Ovary (tissue), 3 donors: Measurements from ENCODE around the gene SLC6A6.

ENCODE experiments used
- EP300 ChIP-seq: sonication (generic); formaldehyde crosslinking; IDR thresholded peaks from one replicate; pipeline ENCODE4 v1.6.1; 2017; ENCODE audit warnings: antibody characterized with exemption
- POLR2A ChIP-seq: fragments of 450-650 bp; IDR thresholded peaks from one replicate; pipeline ENCODE4 v1.6.1; 2017; ENCODE audit warnings: antibody characterized with exemption, mild to moderate bottlenecking, moderate library complexity
- TF ChIP-seq, protein P1 (sequence below), 3 donors: fragments of 450-650 bp in 2 of 3; fragments of 200-600 bp in 1 of 3; IDR thresholded peaks; one replicate each; pipeline versions ENCODE4 v1.5.1 to v1.8.0; 2016 to 2022; ENCODE audit warnings: antibody characterized with exemption in 3 of 3, mild to moderate bottlenecking in 1 of 3
- donor health status: DM: no; HTN: no; CAD: no.

- TF ChIP-seq, protein P1, sequence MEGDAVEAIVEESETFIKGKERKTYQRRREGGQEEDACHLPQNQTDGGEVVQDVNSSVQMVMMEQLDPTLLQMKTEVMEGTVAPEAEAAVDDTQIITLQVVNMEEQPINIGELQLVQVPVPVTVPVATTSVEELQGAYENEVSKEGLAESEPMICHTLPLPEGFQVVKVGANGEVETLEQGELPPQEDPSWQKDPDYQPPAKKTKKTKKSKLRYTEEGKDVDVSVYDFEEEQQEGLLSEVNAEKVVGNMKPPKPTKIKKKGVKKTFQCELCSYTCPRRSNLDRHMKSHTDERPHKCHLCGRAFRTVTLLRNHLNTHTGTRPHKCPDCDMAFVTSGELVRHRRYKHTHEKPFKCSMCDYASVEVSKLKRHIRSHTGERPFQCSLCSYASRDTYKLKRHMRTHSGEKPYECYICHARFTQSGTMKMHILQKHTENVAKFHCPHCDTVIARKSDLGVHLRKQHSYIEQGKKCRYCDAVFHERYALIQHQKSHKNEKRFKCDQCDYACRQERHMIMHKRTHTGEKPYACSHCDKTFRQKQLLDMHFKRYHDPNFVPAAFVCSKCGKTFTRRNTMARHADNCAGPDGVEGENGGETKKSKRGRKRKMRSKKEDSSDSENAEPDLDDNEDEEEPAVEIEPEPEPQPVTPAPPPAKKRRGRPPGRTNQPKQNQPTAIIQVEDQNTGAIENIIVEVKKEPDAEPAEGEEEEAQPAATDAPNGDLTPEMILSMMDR (IDR thresholded peaks at IDR 0.05), result no peak
- TF ChIP-seq POLR2A (no peak), EP300 (no peak)
These were observed 51.7 kb downstream of the SLC6A6 start for GRCh38 chr3:14453876-14454638.
